H9 (cell line): ENCODE measurements around the gene CRACR2A. TPM values are rescaled to one million over a fixed set of nuclear protein-coding genes. Genes with fewer than 3 reads are reported as not detected.

Source experiments
- DNase-seq: peaks from one replicate; pipeline ENCODE4 v3.0.0-alpha.2; 2017
- H2AFZ ChIP-seq: one replicate; pipeline ENCODE4 v1.6.1; 2013; ENCODE audit warnings: mild to moderate bottlenecking, low read length, control low read depth, moderate library complexity
- H2AK5ac ChIP-seq: 2 replicates; pipeline ENCODE4 v1.6.1; 2013; ENCODE audit warnings: low read length, control low read depth, mixed read lengths; ENCODE audit not compliant: insufficient read length
- H2BK120ac ChIP-seq: one replicate; pipeline ENCODE4 v1.6.1; 2013; ENCODE audit warnings: low read depth, mild to moderate bottlenecking, low read length, control low read depth, inconsistent platforms; ENCODE audit not compliant: poor library complexity, severe bottlenecking
- H2BK12ac ChIP-seq: 2 replicates; pipeline ENCODE4 v1.6.1; 2013; ENCODE audit warnings: low read length, control low read depth, mixed read lengths, low read depth; ENCODE audit not compliant: insufficient read length
- H2BK15ac ChIP-seq: 2 replicates; pipeline ENCODE4 v1.6.1; 2013; ENCODE audit warnings: low read depth, low read length, control low read depth
- H2BK20ac ChIP-seq: one replicate; pipeline ENCODE4 v1.6.1; 2013; ENCODE audit warnings: low read depth, mild to moderate bottlenecking, low read length, control low read depth, inconsistent platforms; ENCODE audit not compliant: poor library complexity, severe bottlenecking
- H2BK5ac ChIP-seq: 2 replicates; pipeline ENCODE4 v1.6.1; 2013; ENCODE audit warnings: low read length, control low read depth, mixed read lengths; ENCODE audit not compliant: insufficient read length
- H3K14ac ChIP-seq: 2 replicates; pipeline ENCODE4 v1.6.1; 2013; ENCODE audit warnings: low read length, control low read depth; ENCODE audit not compliant: insufficient read depth
- H3K18ac ChIP-seq: 2 replicates; pipeline ENCODE4 v1.6.1; 2013; ENCODE audit warnings: low read depth, mild to moderate bottlenecking, mixed read lengths, low read length, control low read depth; ENCODE audit not compliant: insufficient read length
- H3K23ac ChIP-seq: 2 replicates; pipeline ENCODE4 v1.6.1; 2013; ENCODE audit warnings: low read length, control low read depth, mixed read lengths, low read depth; ENCODE audit not compliant: insufficient read length
- H3K23me2 ChIP-seq: 2 replicates; pipeline ENCODE4 v1.6.1; 2013; ENCODE audit warnings: low read depth, mild to moderate bottlenecking, mixed read lengths, low read length, control low read depth; ENCODE audit not compliant: insufficient read length, poor library complexity, severe bottlenecking
- H3K27ac ChIP-seq: 2 replicates; pipeline ENCODE4 v1.5.1; 2013; ENCODE audit warnings: low read length, control low read depth, mixed read lengths, low read depth; ENCODE audit not compliant: insufficient read length
- H3K27me3 ChIP-seq: 2 replicates; pipeline ENCODE4 v1.6.1; 2013; ENCODE audit warnings: low read length, control low read depth, inconsistent platforms; ENCODE audit not compliant: insufficient read depth
- H3K4ac ChIP-seq: 2 replicates; pipeline ENCODE4 v1.6.1; 2013; ENCODE audit warnings: low read depth, mild to moderate bottlenecking, control low read depth, inconsistent platforms, low read length, moderate library complexity
- H3K4me1 ChIP-seq: 2 replicates; pipeline ENCODE4 v1.6.1; 2013; ENCODE audit warnings: low read length, control low read depth, inconsistent platforms; ENCODE audit not compliant: insufficient read depth
- H3K4me2 ChIP-seq: 2 replicates; pipeline ENCODE4 v1.6.1; 2013; ENCODE audit warnings: low read length, control low read depth, mixed read lengths; ENCODE audit not compliant: insufficient read length, insufficient read depth
- H3K56ac ChIP-seq: 2 replicates; pipeline ENCODE4 v1.6.1; 2013; ENCODE audit warnings: low read depth, mild to moderate bottlenecking, mixed read lengths, low read length, control low read depth; ENCODE audit not compliant: insufficient read length
- H3K79me1 ChIP-seq: 2 replicates; pipeline ENCODE4 v1.6.1; 2013; ENCODE audit warnings: low read depth, mild to moderate bottlenecking, moderate library complexity, low read length, control low read depth, inconsistent platforms; ENCODE audit not compliant: insufficient read depth, poor library complexity, severe bottlenecking
- H3K79me2 ChIP-seq: 2 replicates; pipeline ENCODE4 v1.6.1; 2013; ENCODE audit warnings: low read length, control low read depth, inconsistent platforms; ENCODE audit not compliant: insufficient read depth
- H3K9ac ChIP-seq: 2 replicates; pipeline ENCODE4 v1.6.1; 2013; ENCODE audit warnings: low read length, control low read depth, mixed read lengths; ENCODE audit not compliant: insufficient read length; ENCODE audit errors: extremely low read depth
- H3K9me3 ChIP-seq: one replicate; pipeline ENCODE4 v1.6.1; 2013; ENCODE audit warnings: low read depth, low read length, inconsistent platforms; ENCODE audit not compliant: control insufficient read depth
- H3T11ph ChIP-seq: one replicate; pipeline ENCODE4 v1.6.1; 2013; ENCODE audit warnings: mild to moderate bottlenecking, low read length, control low read depth, inconsistent platforms
- H4K20me1 ChIP-seq: one replicate; pipeline ENCODE4 v1.6.1; 2013; ENCODE audit not compliant: control insufficient read depth, insufficient read length, insufficient read depth
- H4K5ac ChIP-seq: 2 replicates; pipeline ENCODE4 v1.6.1; 2013; ENCODE audit warnings: low read depth, mild to moderate bottlenecking, mixed read lengths, low read length, control low read depth; ENCODE audit not compliant: insufficient read length
- H4K8ac ChIP-seq: replicated peaks from 2 replicates; pipeline ENCODE4 v1.6.1; 2013; ENCODE audit warnings: low read length, control low read depth, mixed read lengths, low read depth; ENCODE audit not compliant: insufficient read length
- H4K91ac ChIP-seq: 2 replicates; pipeline ENCODE4 v1.6.1; 2013; ENCODE audit warnings: low read depth, mild to moderate bottlenecking, moderate library complexity, mixed read lengths, low read length, control low read depth; ENCODE audit not compliant: insufficient read length
- H3K27ac Mint-ChIP-seq, 3 experiments: 2 replicates in 2 of 3; 3 replicates in 1 of 3; pipeline ENCODE4 v1.8.0; 2020 to 2021; ENCODE audit warnings: mixed read lengths in 3 of 3, mild to moderate bottlenecking in 1 of 3, moderate library complexity in 1 of 3
- H3K27me3 Mint-ChIP-seq: 2 replicates; pipeline ENCODE4 v1.8.0; 2021; ENCODE audit warnings: low read depth, mild to moderate bottlenecking, moderate library complexity, mixed read lengths
- H3K36me3 Mint-ChIP-seq, 3 experiments: 2 replicates in 2 of 3; 3 replicates in 1 of 3; pipeline ENCODE4 v1.8.0; 2020 to 2021; ENCODE audit warnings: low read depth in 3 of 3, mixed read lengths in 3 of 3; ENCODE audit not compliant: insufficient read depth in 1 of 3
- H3K4me1 Mint-ChIP-seq, 2 experiments: 2 replicates each; pipeline ENCODE4 v1.8.0; 2020; ENCODE audit warnings: mixed read lengths in 2 of 2
- H3K4me3 Mint-ChIP-seq, 2 experiments: 2 replicates in 1 of 2; 3 replicates in 1 of 2; pipeline ENCODE4 v1.8.0; 2020 to 2021; ENCODE audit warnings: mild to moderate bottlenecking in 2 of 2, mixed read lengths in 2 of 2, moderate library complexity in 1 of 2
- H3K9me3 Mint-ChIP-seq, 2 experiments: 2 replicates in 1 of 2; 3 replicates in 1 of 2; pipeline ENCODE4 v1.8.0; 2020; ENCODE audit warnings: mild to moderate bottlenecking in 2 of 2, mixed read lengths in 2 of 2, moderate library complexity in 1 of 2
- CTCF ChIP-seq: fragments of 200-600 bp; sonication (generic); conservative IDR thresholded peaks from 3 replicates; pipeline ENCODE4 v1.8.0; 2021; ENCODE audit warnings: antibody characterized with exemption, mild to moderate bottlenecking
- whole genome bisulfite sequencing: extraction: QIAGEN DNeasy Blood & Tissue Kit; methylation state at CpG from one replicate; pipeline ENCODE4 v1.1.7; 2013; ENCODE audit warnings: missing lambda C conversion rate, low lambda C conversion rate, mixed read lengths; ENCODE audit not compliant: insufficient read length; ENCODE audit errors: extremely low coverage; 5-methylcytosine and 5-hydroxymethylcytosine counted together
- long read RNA-seq: library from polyadenylated mRNA; unstranded; transcript quantifications from one replicate; pipeline ENCODE4 v2.0.0, GENCODE V29; 2020
- total RNA-seq: library from RNA; stranded (reverse); gene quantifications from 2 replicates; pipeline ENCODE4 v1.2.1, GENCODE V29; 2021

The CRACR2A gene
- 2.0 and 2.1 TPM in 2 replicates for total RNA-seq
- long read RNA-seq, partial matches to known transcripts, result 0 of 10 reads
- long read RNA-seq, other reads (novel, unspliced or antisense), result 10 of 10 reads

- Histone ChIP-seq H2BK120ac (no peak within 1 kb of the TSS), H3K18ac (no peak within 1 kb of the TSS), H2BK20ac (no peak within 1 kb of the TSS), H3K14ac (no peak within 1 kb of the TSS), H3K4ac (no peak within 1 kb of the TSS), H3K56ac (no peak within 1 kb of the TSS), H2BK5ac (no peak within 1 kb of the TSS), H4K5ac (no peak within 1 kb of the TSS), H3K9ac (no peak within 1 kb of the TSS), H3K79me1 (no peaks in the 10 kb centered on the region), H3T11ph (no peak within 1 kb of the TSS), H2BK15ac (no peak within 1 kb of the TSS), H3K27me3 (no peaks in the 10 kb centered on the region; the same call in 1 of the 2 replicates), H3K27ac (no peak within 1 kb of the TSS), H4K20me1 (no peaks in the 10 kb centered on the region), H3K4me1 (no peaks in the 10 kb centered on the region), H3K23me2 (peaks cover 2% of the 10 kb centered on the region), H2AFZ (no peak within 1 kb of the TSS), H3K9me3 (no peaks in the 10 kb centered on the region), H3K4me2 (peak within 1 kb of the TSS; percentile 24), H2BK12ac (no peak within 1 kb of the TSS), H4K91ac (no peak within 1 kb of the TSS), H4K8ac (no peak within 1 kb of the TSS), H3K79me2 (no peaks in the 10 kb centered on the region), H2AK5ac (no peak within 1 kb of the TSS), H3K23ac (no peak within 1 kb of the TSS)
- H3K27me3 Mint-ChIP-seq, result peaks cover 46% of the 10 kb centered on the region
- DNase-seq, result peak; percentile 90
- H3K4me3 Mint-ChIP-seq, result peak within 1 kb of the TSS; percentile 55 to 72; a peak in 4 of 5 replicates
- no CpG with 5 or more reads among the region's 62 CpGs for WGBS
- H3K36me3 Mint-ChIP-seq, result no peaks in the 10 kb centered on the region; a peak in 1 of 7 replicates
- H3K27ac Mint-ChIP-seq, result peak within 1 kb of the TSS in 1 of 3 experiments; percentile 56; a peak in 2 of 7 replicates
- H3K4me1 Mint-ChIP-seq, result peaks cover 6 to 13% of the 10 kb centered on the region in 2 experiments; a peak in 3 of 4 replicates
- peak; percentile 86 for TF ChIP-seq CTCF
- peaks cover 1 to 3% of the 10 kb centered on the region in 2 experiments; a peak in 2 of 5 replicates for H3K9me3 Mint-ChIP-seq
Observed at GRCh38 chr12:3752741-3753486, at the start of gene CRACR2A. Gene CRACR2A, minus strand, starts transcription at chr12:3753109. Its CDS starts 56,110 bp downstream, at chr12:3696999.
